ENCODE measurements around the gene EPS8.

The EPS8 gene

GRCh38 chr12:15733136-15733535 is 56.1 kb downstream of the EPS8 start:
- WGBS, 2 donors (ENCODE audit: extremely low coverage in 2 of 2, insufficient read length in 2 of 2, insufficient replicate concordance in 1 of 2), result no CpG with 5 or more reads among the region's 3 CpGs
- no peak overlapping the region for H3K23ac ChIP-seq (ENCODE audit: low read depth, low read length, poor library complexity)
- no peaks in the 10 kb centered on the region for H3K27me3 ChIP-seq (ENCODE audit: control insufficient read depth in 3 of 3, insufficient read depth in 3 of 3, low read depth in 1 of 3, low read length in 3 of 3)
- no peak overlapping the region for H2BK12ac ChIP-seq (ENCODE audit: low read length)
- no peak overlapping the region for H4K91ac ChIP-seq (ENCODE audit: low read depth, low read length, poor library complexity)
- no peak overlapping the region for H2BK120ac ChIP-seq (ENCODE audit: low read depth, low read length)
- H3K36me3 ChIP-seq (replicated peaks in 1 of 2; ENCODE audit: control insufficient read depth in 2 of 2, insufficient read depth in 2 of 2, low read length in 2 of 2), result no peaks in the 10 kb centered on the region
- no peak overlapping the region for H2AFZ ChIP-seq (ENCODE audit: low read length)
- DNase-seq (ENCODE audit: low spot score), result no peak
- no peak overlapping the region for H2BK15ac ChIP-seq (ENCODE audit: low read length)
- H3K4me2 ChIP-seq (ENCODE audit: insufficient read depth, low read length, poor library complexity, severe bottlenecking), result no peak overlapping the region
- H2BK5ac ChIP-seq (ENCODE audit: low read length), result no peak overlapping the region
- no peak overlapping the region for H4K8ac ChIP-seq (ENCODE audit: low read depth, low read length)
- H3K4me3 ChIP-seq (ENCODE audit: low read length in 2 of 2), result no peak overlapping the region
- peaks cover 0 to 2% of the 10 kb centered on the region in 2 donors for H3K4me1 ChIP-seq (ENCODE audit: control insufficient read depth in 2 of 2, insufficient read depth in 1 of 2, low read depth in 1 of 2, low read length in 2 of 2)
- H2AK5ac ChIP-seq (ENCODE audit: low read depth, low read length), result no peak overlapping the region
- no peak overlapping the region for H3K4ac ChIP-seq (ENCODE audit: low read length)
- H3K14ac ChIP-seq (ENCODE audit: low read length), result no peak overlapping the region
- H3K9ac ChIP-seq (ENCODE audit: low read depth, low read length, poor library complexity), result no peak overlapping the region
- H3K18ac ChIP-seq (ENCODE audit: low read length), result no peak overlapping the region
- H3K9me3 ChIP-seq (replicated peaks in 1 of 2; ENCODE audit: control insufficient read depth in 2 of 2, insufficient read depth in 1 of 2, low read depth in 1 of 2, low read length in 2 of 2), result no peaks in the 10 kb centered on the region
- H3K27ac ChIP-seq (replicated peaks; ENCODE audit: low read length), result no peak overlapping the region
- no peaks in the 10 kb centered on the region for H3K79me1 ChIP-seq (ENCODE audit: low read depth, low read length)

- H3K36me3 ChIP-seq (replicated peaks in 1 of 2; ENCODE audit: control insufficient read depth in 2 of 2, insufficient read depth in 2 of 2, low read length in 2 of 2), result no peaks in the 10 kb centered on the region
- no peak overlapping the region for H4K91ac ChIP-seq (ENCODE audit: low read depth, low read length, poor library complexity)
- H2BK120ac ChIP-seq (ENCODE audit: low read depth, low read length), result no peak overlapping the region
- no peak overlapping the region for H3K9ac ChIP-seq (ENCODE audit: low read depth, low read length, poor library complexity)
- H2AK5ac ChIP-seq (ENCODE audit: low read depth, low read length), result no peak overlapping the region
- H3K27me3 ChIP-seq (ENCODE audit: control insufficient read depth in 3 of 3, insufficient read depth in 3 of 3, low read depth in 1 of 3, low read length in 3 of 3), result no peaks in the 10 kb centered on the region
- DNase-seq (ENCODE audit: low spot score), result no peak
- H2BK15ac ChIP-seq (ENCODE audit: low read length), result no peak overlapping the region
- no peaks in the 10 kb centered on the region for H3K79me1 ChIP-seq (ENCODE audit: low read depth, low read length)
- H3K4me3 ChIP-seq (ENCODE audit: low read length in 2 of 2), result no peak overlapping the region
- no peak overlapping the region for H3K27ac ChIP-seq (replicated peaks; ENCODE audit: low read length)
- WGBS, 2 donors (ENCODE audit: extremely low coverage in 2 of 2, insufficient read length in 2 of 2, insufficient replicate concordance in 1 of 2), result 100% methylated on average over 1 of the region's 6 CpGs; no CpG with 5 or more reads in 1 of the 2 donors
- no peak overlapping the region for H3K18ac ChIP-seq (ENCODE audit: low read length)
- no peak overlapping the region for H3K4me2 ChIP-seq (ENCODE audit: insufficient read depth, low read length, poor library complexity, severe bottlenecking)
- H3K9me3 ChIP-seq (replicated peaks in 1 of 2; ENCODE audit: control insufficient read depth in 2 of 2, insufficient read depth in 1 of 2, low read depth in 1 of 2, low read length in 2 of 2), result no peaks in the 10 kb centered on the region
- no peak overlapping the region for H2BK12ac ChIP-seq (ENCODE audit: low read length)
- peaks cover 0 to 4% of the 10 kb centered on the region in 2 donors for H3K4me1 ChIP-seq (ENCODE audit: control insufficient read depth in 2 of 2, insufficient read depth in 1 of 2, low read depth in 1 of 2, low read length in 2 of 2)
- H3K14ac ChIP-seq (ENCODE audit: low read length), result no peak overlapping the region
- no peak overlapping the region for H3K4ac ChIP-seq (ENCODE audit: low read length)
- no peak overlapping the region for H4K8ac ChIP-seq (ENCODE audit: low read depth, low read length)
- no peak overlapping the region for H2AFZ ChIP-seq (ENCODE audit: low read length)
- H3K23ac ChIP-seq (ENCODE audit: low read depth, low read length, poor library complexity), result no peak overlapping the region
- H2BK5ac ChIP-seq (ENCODE audit: low read length), result no peak overlapping the region
These were observed 56.7 kb downstream of the EPS8 start for GRCh38 chr12:15732341-15733061.

DNA sequence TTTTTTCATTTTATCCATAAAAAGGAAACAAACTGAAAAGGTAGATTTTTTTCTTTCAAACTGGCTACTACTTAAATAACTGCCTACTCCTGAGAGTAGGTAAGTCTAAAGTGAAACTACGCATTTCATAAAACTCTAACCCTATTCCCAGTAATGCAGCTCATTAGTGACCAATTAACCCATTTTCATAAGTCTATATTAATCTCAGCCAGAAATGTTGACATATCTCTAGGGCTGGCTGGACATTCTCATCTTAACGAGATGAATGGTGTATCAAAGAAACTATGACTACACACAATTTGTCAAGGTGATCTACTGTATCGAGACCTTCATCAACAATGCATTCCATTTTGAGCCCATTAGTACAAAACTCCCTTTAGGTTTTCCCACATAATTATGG is 57.2 kb downstream of the EPS8 start:
- Histone ChIP-seq H2BK120ac (ENCODE audit: low read depth, low read length) (no peak overlapping the region), H3K23ac (ENCODE audit: low read depth, low read length, poor library complexity) (no peak overlapping the region), H3K14ac (ENCODE audit: low read length) (no peak overlapping the region), H3K4ac (ENCODE audit: low read length) (no peak overlapping the region), H2AK5ac (ENCODE audit: low read depth, low read length) (no peak overlapping the region), H2BK5ac (ENCODE audit: low read length) (no peak overlapping the region), H3K27me3 (ENCODE audit: control insufficient read depth in 3 of 3, insufficient read depth in 3 of 3, low read depth in 1 of 3, low read length in 3 of 3) (no peaks in the 10 kb centered on the region), H3K4me1 (ENCODE audit: control insufficient read depth in 2 of 2, insufficient read depth in 1 of 2, low read depth in 1 of 2, low read length in 2 of 2) (peaks cover 0 to 4% of the 10 kb centered on the region in 2 donors), H3K9me3 (replicated peaks in 1 of 2; ENCODE audit: control insufficient read depth in 2 of 2, insufficient read depth in 1 of 2, low read depth in 1 of 2, low read length in 2 of 2) (no peaks in the 10 kb centered on the region), H3K18ac (ENCODE audit: low read length) (no peak overlapping the region), H3K4me2 (ENCODE audit: insufficient read depth, low read length, poor library complexity, severe bottlenecking) (no peak overlapping the region), H2BK15ac (ENCODE audit: low read length) (no peak overlapping the region), H3K9ac (ENCODE audit: low read depth, low read length, poor library complexity) (no peak overlapping the region), H3K4me3 (ENCODE audit: low read length in 2 of 2) (no peak overlapping the region), H2AFZ (ENCODE audit: low read length) (no peak overlapping the region), H4K8ac (ENCODE audit: low read depth, low read length) (no peak overlapping the region), H3K36me3 (replicated peaks in 1 of 2; ENCODE audit: control insufficient read depth in 2 of 2, insufficient read depth in 2 of 2, low read length in 2 of 2) (no peaks in the 10 kb centered on the region), H3K27ac (replicated peaks; ENCODE audit: low read length) (no peak overlapping the region), H2BK12ac (ENCODE audit: low read length) (no peak overlapping the region), H3K79me1 (ENCODE audit: low read depth, low read length) (no peaks in the 10 kb centered on the region), H4K91ac (ENCODE audit: low read depth, low read length, poor library complexity) (no peak overlapping the region)
- no CpG with 5 or more reads among the region's 3 CpGs for WGBS, 2 donors (ENCODE audit: extremely low coverage in 2 of 2, insufficient read length in 2 of 2, insufficient replicate concordance in 1 of 2)
- DNase-seq (ENCODE audit: low spot score), result no peak

DNA sequence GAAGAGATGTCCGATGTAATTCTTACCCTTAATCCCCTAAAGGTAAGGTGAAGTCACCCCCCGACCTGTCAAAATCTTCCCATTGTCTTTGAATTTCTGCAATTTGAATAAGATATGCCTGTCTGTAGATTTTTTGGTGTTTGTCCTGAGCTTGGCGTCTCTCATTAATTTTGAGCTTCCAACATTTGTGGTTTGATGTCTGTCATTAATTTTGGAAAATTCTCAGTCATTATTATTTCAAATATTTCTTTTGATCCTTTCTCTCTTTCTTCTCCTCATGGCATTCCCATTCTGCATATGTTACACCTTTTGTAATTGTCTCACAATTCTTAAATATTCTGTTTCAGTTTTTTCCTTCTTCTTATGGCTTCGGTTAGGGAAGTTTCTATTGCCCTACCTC is 60.1 kb downstream of the EPS8 start:
- Histone ChIP-seq H3K18ac (ENCODE audit: low read length) (no peak overlapping the region), H3K9ac (ENCODE audit: low read depth, low read length, poor library complexity) (no peak overlapping the region), H3K79me1 (ENCODE audit: low read depth, low read length) (no peaks in the 10 kb centered on the region), H2BK12ac (ENCODE audit: low read length) (no peak overlapping the region), H2BK15ac (ENCODE audit: low read length) (no peak overlapping the region), H3K4me2 (ENCODE audit: insufficient read depth, low read length, poor library complexity, severe bottlenecking) (no peak overlapping the region), H4K91ac (ENCODE audit: low read depth, low read length, poor library complexity) (no peak overlapping the region), H2AFZ (ENCODE audit: low read length) (no peak overlapping the region), H2AK5ac (ENCODE audit: low read depth, low read length) (no peak overlapping the region), H3K36me3 (replicated peaks in 1 of 2; ENCODE audit: control insufficient read depth in 2 of 2, insufficient read depth in 2 of 2, low read length in 2 of 2) (no peaks in the 10 kb centered on the region), H3K4me3 (ENCODE audit: low read length in 2 of 2) (no peak overlapping the region), H3K4ac (ENCODE audit: low read length) (no peak overlapping the region), H2BK5ac (ENCODE audit: low read length) (no peak overlapping the region), H3K27ac (replicated peaks; ENCODE audit: low read length) (no peak overlapping the region), H3K9me3 (replicated peaks in 1 of 2; ENCODE audit: control insufficient read depth in 2 of 2, insufficient read depth in 1 of 2, low read depth in 1 of 2, low read length in 2 of 2) (no peaks in the 10 kb centered on the region), H3K4me1 (ENCODE audit: control insufficient read depth in 2 of 2, insufficient read depth in 1 of 2, low read depth in 1 of 2, low read length in 2 of 2) (peaks cover 0 to 4% of the 10 kb centered on the region in 2 donors), H2BK120ac (ENCODE audit: low read depth, low read length) (no peak overlapping the region), H3K27me3 (ENCODE audit: control insufficient read depth in 3 of 3, insufficient read depth in 3 of 3, low read depth in 1 of 3, low read length in 3 of 3) (no peaks in the 10 kb centered on the region), H4K8ac (ENCODE audit: low read depth, low read length) (no peak overlapping the region), H3K23ac (ENCODE audit: low read depth, low read length, poor library complexity) (no peak overlapping the region), H3K14ac (ENCODE audit: low read length) (no peak overlapping the region)
- no CpG with 5 or more reads among the region's 4 CpGs for WGBS, 2 donors (ENCODE audit: extremely low coverage in 2 of 2, insufficient read length in 2 of 2, insufficient replicate concordance in 1 of 2)
- no peak for DNase-seq (ENCODE audit: low spot score)

Measured in neuronal stem cell (in vitro differentiated cells).